NOMO-1 (cell line): ENCODE results near the gene DNMT3A.
A peak's percentile ranks its signal among the peaks of the same experiment; 100 is the strongest.

Experiments used
- DNase-seq, 2 experiments: peaks; one replicate each; lab custom pipeline; 2025; ENCODE audit not compliant: unreplicated experiment in 2 of 2; lab: John Stamatoyannopoulos, UW

The DNMT3A gene

GRCh38 chr2:25347846-25348245 lies 6.1 kb upstream of the DNMT3A start:
- DNase-seq: no peak

- no peak for DNase-seq
Observed at GRCh38 chr2:25347205-25347815, 5.6 kb upstream of the DNMT3A start.

- DNase-seq: no peak
Observed at GRCh38 chr2:25343187-25343825, 1.6 kb upstream of the DNMT3A start.

- peak; percentile 63 to 78 for DNase-seq
Observed at GRCh38 chr2:25342372-25343186, 854 bp upstream of the DNMT3A start.

DNA sequence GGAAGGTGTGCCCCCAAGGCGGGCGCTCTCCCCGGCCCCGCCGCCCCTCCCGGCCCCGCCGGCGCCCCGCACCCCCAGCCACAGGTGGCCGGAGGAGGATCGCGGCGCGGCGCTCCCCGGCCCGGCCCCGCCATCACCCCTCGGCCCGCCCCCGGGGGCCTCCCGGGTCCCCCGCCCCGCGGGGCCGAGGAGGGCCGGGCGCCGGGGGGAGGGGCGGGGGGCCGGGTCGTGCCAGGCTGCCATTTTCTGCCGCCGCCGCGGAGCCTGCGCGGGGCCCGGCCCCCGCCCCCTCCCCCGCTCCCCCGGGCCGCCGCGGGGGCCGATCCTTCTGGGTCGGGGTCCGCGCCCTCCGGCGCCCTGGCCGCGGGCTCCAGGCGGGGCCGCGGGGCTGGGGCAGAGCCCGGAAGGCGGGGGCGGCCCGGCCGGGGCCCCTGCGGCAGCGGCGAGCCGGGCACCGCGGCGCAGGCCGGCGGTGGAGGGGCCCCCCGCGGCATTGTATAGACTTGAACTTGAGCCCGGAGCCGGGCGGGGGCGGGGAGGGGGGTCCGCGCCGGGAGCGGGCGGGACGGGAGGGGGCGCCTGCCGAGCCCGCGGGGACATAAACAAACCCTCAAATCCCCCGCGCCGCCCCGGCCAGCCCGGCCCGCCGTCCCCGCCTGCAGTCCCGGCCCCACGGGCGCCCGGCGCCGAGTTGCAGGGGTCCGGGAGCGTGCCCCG lies 556 bp downstream of the DNMT3A start:
- no peak for DNase-seq

GRCh38 chr2:25340181-25340921 lies 1.4 kb downstream of the DNMT3A start:
- DNase-seq: no peak

DNA sequence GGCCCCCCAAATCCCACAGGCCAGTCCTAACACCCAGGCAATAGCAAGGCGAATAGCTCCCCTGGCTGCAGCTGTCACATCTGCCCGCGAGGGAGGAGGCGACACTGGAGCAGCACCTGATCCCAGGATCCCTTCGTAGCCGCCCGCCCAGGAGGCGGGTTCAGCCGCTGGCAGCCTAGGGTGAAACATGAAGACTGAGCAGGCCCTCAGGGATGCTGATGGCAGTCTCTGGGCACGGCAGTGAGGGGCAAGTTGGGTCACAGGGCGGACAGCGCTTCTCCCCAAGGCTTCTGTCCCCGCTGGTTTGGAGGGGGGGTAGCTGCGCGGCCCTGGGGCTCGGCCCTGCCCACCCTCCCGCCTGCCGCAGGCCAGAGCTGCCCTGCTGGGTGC lies 1.9 kb downstream of the DNMT3A start:
- no peak for DNase-seq

DNA sequence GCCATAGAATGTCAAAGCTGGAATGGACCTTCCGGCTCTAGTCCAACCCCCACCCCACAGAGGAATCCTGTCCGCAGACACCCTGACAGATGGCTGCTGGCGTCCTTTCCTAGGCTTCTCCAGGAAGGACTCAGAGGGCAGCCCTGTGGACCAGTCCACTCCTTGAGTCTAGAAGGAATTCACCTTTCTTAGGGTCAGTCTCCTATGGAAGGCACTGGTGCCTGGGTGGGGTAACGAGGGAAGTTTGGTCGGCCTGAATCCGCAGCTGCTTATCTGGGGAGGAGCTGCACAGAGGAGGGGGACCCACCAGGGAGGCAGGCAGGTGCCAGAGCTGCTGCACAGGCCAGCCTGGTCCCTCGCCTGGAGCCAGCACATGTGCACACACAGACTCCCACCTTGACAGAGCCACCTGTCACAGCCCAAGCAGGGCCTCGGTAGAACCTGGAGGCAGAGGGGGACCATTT lies 2.5 kb downstream of the DNMT3A start:
- no peak for DNase-seq

- no peak for DNase-seq
Observed at GRCh38 chr2:25338401-25338800, 3.3 kb downstream of the DNMT3A start.

DNA sequence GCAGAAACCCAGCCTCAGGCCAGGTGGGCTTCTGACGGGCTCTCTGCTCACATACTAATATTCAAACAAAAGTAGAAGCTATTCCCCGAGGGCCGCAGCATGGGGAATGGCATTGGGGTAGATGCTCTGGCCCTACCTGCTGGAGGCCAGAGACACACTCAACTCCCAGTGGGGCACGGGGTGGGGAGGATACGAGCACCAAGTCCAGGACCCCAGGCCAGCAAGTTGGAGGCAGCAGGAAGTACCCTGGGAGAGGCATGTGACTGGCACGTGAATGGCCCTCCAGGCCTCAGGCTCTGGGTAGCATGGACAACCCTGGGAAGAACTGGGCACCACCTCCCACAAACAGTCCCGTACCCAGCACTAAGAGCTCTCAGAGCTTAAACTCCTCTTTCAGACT lies 3.8 kb downstream of the DNMT3A start:
- DNase-seq: no peak

DNA sequence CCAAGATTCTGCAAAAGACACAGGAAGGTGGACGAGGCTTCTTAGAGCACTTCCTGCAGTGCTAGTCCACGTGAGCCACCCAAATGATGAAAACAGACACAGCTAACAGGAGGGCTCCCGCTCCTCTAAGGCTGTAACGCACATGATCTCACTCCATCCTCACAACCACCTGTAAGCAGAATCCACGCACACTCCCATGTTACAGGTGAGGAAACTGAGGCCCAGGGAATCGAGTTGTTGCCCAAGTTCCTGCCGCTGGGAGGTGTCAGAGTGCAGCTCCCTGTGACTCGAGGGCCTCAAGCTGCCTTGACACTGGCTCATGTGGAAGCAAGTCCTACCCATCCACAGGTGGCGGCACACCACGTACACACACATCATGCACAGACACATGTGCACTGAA lies 4.4 kb downstream of the DNMT3A start:
- no peak for DNase-seq

GRCh38 chr2:25336383-25336841 lies 5.3 kb downstream of the DNMT3A start:
- DNase-seq: no peak

GRCh38 chr2:25335971-25336370 lies 5.8 kb downstream of the DNMT3A start:
- DNase-seq: no peak

DNA sequence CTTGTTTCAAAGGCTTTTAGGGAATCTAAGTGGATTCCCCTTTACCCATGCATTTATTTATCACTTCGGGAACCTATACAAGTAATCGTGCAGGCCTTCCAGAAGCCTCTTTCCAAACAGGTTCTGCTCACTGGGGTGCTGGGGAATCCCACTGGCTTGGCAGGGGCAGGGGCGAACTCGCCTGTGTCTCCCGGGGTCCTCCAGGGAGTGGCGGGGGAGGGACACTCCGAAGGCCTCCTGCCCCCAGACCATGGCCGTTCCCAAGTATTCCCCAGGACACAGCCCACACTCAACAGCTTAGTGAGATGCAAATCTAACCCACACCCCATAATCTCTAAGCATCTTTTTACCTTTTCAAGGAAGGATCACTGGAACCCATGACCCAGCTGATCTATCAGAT lies 6.5 kb downstream of the DNMT3A start:
- DNase-seq: no peak

- DNase-seq: no peak
Observed at GRCh38 chr2:25334482-25334881, 7.2 kb downstream of the DNMT3A start.

- DNase-seq: no peak
Observed at GRCh38 chr2:25333981-25334380, 7.7 kb downstream of the DNMT3A start.

DNA sequence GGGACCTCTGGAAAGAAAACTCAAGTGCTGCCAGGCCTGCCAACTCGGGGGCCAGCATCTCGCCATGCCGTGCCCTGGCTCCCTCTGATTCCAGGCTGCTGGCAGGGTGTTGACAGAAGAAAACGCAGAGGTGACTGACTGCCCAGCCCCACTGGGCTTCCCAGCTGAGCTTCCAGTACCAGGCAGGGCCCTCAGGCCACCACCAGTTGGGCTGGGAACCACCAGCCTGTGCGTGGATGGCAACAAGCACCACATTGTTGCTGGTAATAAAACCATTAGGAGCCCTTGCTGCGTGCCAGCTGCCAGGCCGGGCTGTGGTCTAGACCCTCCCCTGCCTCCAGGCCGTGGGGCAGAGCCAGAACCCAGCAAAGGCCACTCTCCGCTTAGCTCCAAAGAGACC lies 9.2 kb downstream of the DNMT3A start:
- DNase-seq: no peak

- DNase-seq: no peak
Observed at GRCh38 chr2:25331686-25332365, 9.9 kb downstream of the DNMT3A start.

- no peak for DNase-seq
Observed at GRCh38 chr2:25330937-25331336, 10.8 kb downstream of the DNMT3A start.

GRCh38 chr2:25330273-25330672 lies 11.5 kb downstream of the DNMT3A start:
- DNase-seq: no peak
